H1 (cell line): Measurements from ENCODE around the gene AGPAT4. TPM values are rescaled to one million over a fixed set of nuclear protein-coding genes. Genes with fewer than 3 reads are reported as not detected.
A peak's percentile ranks its signal among the peaks of the same experiment; 100 is the strongest.

Experiments used
- CTCF ChIA-PET: fragments of 300-600 bp; sonication (Branson Sonifier 250); formaldehyde crosslinking; loops from one replicate; lab custom pipeline; 2021; ENCODE audit not compliant: partially characterized antibody; lab: Charles Lee
- POLR2A ChIA-PET: fragments of 300-600 bp; sonication (Branson Sonifier 250); formaldehyde crosslinking; loops from one replicate; lab custom pipeline; 2021; ENCODE audit warnings: inconsistent platforms; ENCODE audit not compliant: partially characterized antibody; lab: Charles Lee
- DNase-seq, 2 experiments: peaks; one replicate each; pipeline versions ENCODE4 v3.0.0 to v3.0.0-alpha.2; 2010 to 2022; ENCODE audit warnings: low spot score in 2 of 2, low read depth in 1 of 2, mixed read lengths in 1 of 2
- FAIRE-seq: peaks from 2 replicates; lab custom pipeline; 2011; peaks lifted over from hg19 to GRCh38; lab: Jason Lieb, UNC
- H2AFZ ChIP-seq: 2 replicates; pipeline ENCODE4 v1.8.1; 2012; ENCODE audit warnings: low read length, inconsistent platforms
- H2AK5ac ChIP-seq: 2 replicates; pipeline ENCODE4 v1.6.1; 2013; ENCODE audit warnings: low read depth, low read length
- H2BK120ac ChIP-seq: replicated peaks from 2 replicates; pipeline ENCODE3; 2013; ENCODE audit warnings: low read depth, low read length, inconsistent platforms
- H2BK12ac ChIP-seq: 2 replicates; pipeline ENCODE4 v1.6.1; 2013; ENCODE audit warnings: low read depth, low read length
- H2BK15ac ChIP-seq: 2 replicates; pipeline ENCODE4 v1.6.1; 2013; ENCODE audit warnings: low read length
- H2BK20ac ChIP-seq: 2 replicates; pipeline ENCODE4 v1.6.1; 2013; ENCODE audit warnings: low read length
- H2BK5ac ChIP-seq: 2 replicates; pipeline ENCODE4 v1.6.1; 2013; ENCODE audit warnings: low read depth, low read length
- H3K14ac ChIP-seq: 2 replicates; pipeline ENCODE4 v1.6.1; 2013; ENCODE audit warnings: inconsistent platforms; ENCODE audit not compliant: insufficient read length
- H3K18ac ChIP-seq: 2 replicates; pipeline ENCODE4 v1.6.1; 2013; ENCODE audit warnings: low read length; ENCODE audit errors: extremely low read depth
- H3K23ac ChIP-seq: 2 replicates; pipeline ENCODE4 v1.6.1; 2013; ENCODE audit warnings: inconsistent platforms; ENCODE audit not compliant: insufficient read length
- H3K23me2 ChIP-seq: 2 replicates; pipeline ENCODE4 v1.6.1; 2013; ENCODE audit warnings: low read depth, low read length
- H3K27ac ChIP-seq: 2 replicates; pipeline ENCODE4 v1.6.1; 2011; ENCODE audit warnings: low read depth, low read length, inconsistent platforms
- H3K27me3 ChIP-seq, 4 experiments: replicated peaks in 1 of 4; 1 replicate in 1 of 4; 2 replicates in 3 of 4; pipeline versions ENCODE4 v1.6.1 to v1.8.1; 2011 to 2013; ENCODE audit warnings: low read length in 3 of 4, mild to moderate bottlenecking in 3 of 4, inconsistent platforms in 2 of 4, mixed read lengths in 2 of 4, moderate library complexity in 1 of 4; ENCODE audit not compliant: control insufficient read depth in 3 of 4, insufficient read depth in 3 of 4; ENCODE audit errors: extremely low read depth in 1 of 4
- H3K36me3 ChIP-seq, 4 experiments: 2 replicates each; pipeline versions ENCODE4 v1.6.1 to v1.8.1; 2011 to 2013; ENCODE audit warnings: mild to moderate bottlenecking in 4 of 4, low read length in 3 of 4, moderate library complexity in 2 of 4, control low read depth in 1 of 4, inconsistent platforms in 1 of 4; ENCODE audit not compliant: insufficient read depth in 4 of 4, control insufficient read depth in 2 of 4
- H3K4ac ChIP-seq: replicated peaks from 2 replicates; pipeline ENCODE3; 2013; ENCODE audit warnings: low read length, low read depth, mixed read lengths, inconsistent platforms; ENCODE audit not compliant: insufficient read length
- H3K4me1 ChIP-seq, 4 experiments: replicated peaks in 1 of 4; 1 replicate in 1 of 4; 2 replicates in 3 of 4; pipeline versions ENCODE4 v1.6.1 to v1.8.1; 2011 to 2013; ENCODE audit warnings: low read length in 3 of 4, inconsistent platforms in 2 of 4, mixed read lengths in 1 of 4; ENCODE audit not compliant: insufficient read depth in 4 of 4, control insufficient read depth in 3 of 4
- H3K4me2 ChIP-seq, 2 experiments: 2 replicates each; pipeline versions ENCODE4 v1.6.1 to v1.8.1; 2011 to 2013; ENCODE audit warnings: low read depth in 2 of 2, low read length in 2 of 2, control low read depth in 1 of 2, inconsistent platforms in 1 of 2, mild to moderate bottlenecking in 1 of 2; ENCODE audit not compliant: insufficient read depth in 1 of 2
- H3K4me3 ChIP-seq, 4 experiments: fragments of 200-600, 300-600 bp in 1 of 4; sonication (generic), shearing (Covaris generic), sonication (Bioruptor Twin) in 1 of 4; 2 replicates each; pipeline versions ENCODE4 v1.5.1 to v1.8.1; 2011 to 2016; ENCODE audit warnings: low read length in 4 of 4, low read depth in 3 of 4, control low read depth in 2 of 4, inconsistent platforms in 2 of 4, mild to moderate bottlenecking in 2 of 4, mixed read lengths in 1 of 4, moderate library complexity in 1 of 4; ENCODE audit not compliant: insufficient read depth in 2 of 4; ENCODE audit errors: extremely low read depth in 1 of 4
- H3K56ac ChIP-seq: replicated peaks from 2 replicates; pipeline ENCODE3; 2013; ENCODE audit warnings: low read depth, mild to moderate bottlenecking, mixed read lengths, low read length, inconsistent platforms; ENCODE audit not compliant: insufficient read length
- H3K79me1 ChIP-seq: 2 replicates; pipeline ENCODE4 v1.6.1; 2013; ENCODE audit warnings: low read depth, low read length, control low read depth
- H3K79me2 ChIP-seq, 2 experiments: 2 replicates each; pipeline versions ENCODE4 v1.6.1 to v1.8.1; 2012 to 2013; ENCODE audit warnings: low read length in 2 of 2, mild to moderate bottlenecking in 2 of 2, inconsistent platforms in 1 of 2; ENCODE audit not compliant: insufficient read depth in 2 of 2, control insufficient read depth in 1 of 2
- H3K9ac ChIP-seq, 4 experiments: replicated peaks in 1 of 4; 1 replicate in 1 of 4; 2 replicates in 3 of 4; pipeline versions ENCODE4 v1.6.1 to v1.8.1; 2011 to 2013; ENCODE audit warnings: low read depth in 3 of 4, low read length in 3 of 4, control low read depth in 2 of 4, mild to moderate bottlenecking in 2 of 4, moderate library complexity in 2 of 4, inconsistent platforms in 1 of 4; ENCODE audit errors: extremely low read depth in 1 of 4
- H3K9me3 ChIP-seq, 2 experiments: 2 replicates each; pipeline versions ENCODE4 v1.6.1 to v1.8.1; 2012 to 2013; ENCODE audit warnings: mild to moderate bottlenecking in 2 of 2, moderate library complexity in 2 of 2, control low read depth in 1 of 2, inconsistent platforms in 1 of 2, low read depth in 1 of 2, low read length in 1 of 2, mixed read lengths in 1 of 2; ENCODE audit not compliant: insufficient read depth in 2 of 2
- H4K20me1 ChIP-seq, 2 experiments: replicated peaks in 1 of 2; 2 replicates each; pipeline versions ENCODE3 to v1.8.1; 2011 to 2013; ENCODE audit warnings: inconsistent platforms in 2 of 2, low read length in 2 of 2, mild to moderate bottlenecking in 1 of 2; ENCODE audit not compliant: insufficient read depth in 2 of 2, control insufficient read depth in 1 of 2
- H4K5ac ChIP-seq: 2 replicates; pipeline ENCODE4 v1.6.1; 2013; ENCODE audit warnings: low read length, low read depth, mixed read lengths, inconsistent platforms; ENCODE audit not compliant: insufficient read length
- H4K8ac ChIP-seq: 2 replicates; pipeline ENCODE4 v1.8.0; 2013; ENCODE audit warnings: mild to moderate bottlenecking, moderate library complexity, low read length, inconsistent platforms; ENCODE audit not compliant: insufficient read depth; ENCODE audit errors: extremely low read depth
- H4K91ac ChIP-seq: replicated peaks from 2 replicates; pipeline ENCODE3; 2013; ENCODE audit warnings: low read length, mixed read lengths, inconsistent platforms; ENCODE audit not compliant: insufficient read length
- BCL11A ChIP-seq, 2 experiments: IDR thresholded peaks; one replicate each; pipeline ENCODE4 v1.6.1; 2011; ENCODE audit warnings: low read depth in 2 of 2, low read length in 2 of 2, mild to moderate bottlenecking in 2 of 2
- BRCA1 ChIP-seq: IDR thresholded peaks from 2 replicates; pipeline ENCODE4 v1.6.1; 2012; ENCODE audit warnings: low read depth, low read length, improper control_type of control experiment
- CREB1 ChIP-seq: IDR thresholded peaks from 2 replicates; pipeline ENCODE4 v1.6.1; 2012; ENCODE audit warnings: inconsistent platforms
- NANOG ChIP-seq: IDR thresholded peaks from 2 replicates; pipeline ENCODE4 v1.6.1; 2011; ENCODE audit warnings: low read length, low read depth, mild to moderate bottlenecking, inconsistent platforms; ENCODE audit not compliant: insufficient read depth, poor library complexity, severe bottlenecking
- NRF1 ChIP-seq: IDR thresholded peaks from 2 replicates; pipeline ENCODE4 v1.6.1; 2011; ENCODE audit warnings: mild to moderate bottlenecking, low read depth, low read length, improper control_type of control experiment
- RAD21 ChIP-seq, 2 experiments: IDR thresholded peaks in 1 of 2; conservative IDR thresholded peaks in 1 of 2; 2 replicates each; pipeline ENCODE4 v1.6.1; 2011; ENCODE audit warnings: low read depth in 2 of 2, low read length in 2 of 2, improper control_type of control experiment in 1 of 2, inconsistent platforms in 1 of 2, mild to moderate bottlenecking in 1 of 2, moderate library complexity in 1 of 2
- SIRT6 ChIP-seq: IDR thresholded peaks from one replicate; pipeline ENCODE4 v1.7.1; 2012; ENCODE audit warnings: low read length, inconsistent platforms
- SRF ChIP-seq: IDR thresholded peaks from 2 replicates; pipeline ENCODE4 v1.6.1; 2011; ENCODE audit warnings: mild to moderate bottlenecking, low read depth, low read length, moderate library complexity
- TBP ChIP-seq: IDR thresholded peaks from 2 replicates; pipeline ENCODE4 v1.6.1; 2011; ENCODE audit warnings: low read depth, low read length, improper control_type of control experiment
- WGBS, 2 experiments: shearing (Covaris generic) in 1 of 2; methylation state at CpG; one replicate each; pipeline versions ENCODE4 v1.1.6 to v1.1.7; 2013 to 2015; ENCODE audit warnings: low lambda C conversion rate in 2 of 2, mixed read lengths in 2 of 2, inconsistent platforms in 1 of 2, low coverage in 1 of 2, missing lambda C conversion rate in 1 of 2; ENCODE audit not compliant: insufficient replicate concordance in 2 of 2, insufficient coverage in 1 of 2, insufficient read length in 1 of 2; ENCODE audit errors: extremely low coverage in 1 of 2, missing lambda C conversion rate in 1 of 2; 5-methylcytosine and 5-hydroxymethylcytosine counted together
- polyA plus RNA-seq, 7 experiments: library from polyadenylated mRNA; depleted of rRNA in 3 of 7; stranded (reverse) in 5 of 7; unstranded in 2 of 7; fragments of >200 nt in 5 of 7; fragments of 200-250 nt in 2 of 7; gene quantifications; 1 replicate in 5 of 7; 2 replicates in 1 of 7; 4 replicates in 1 of 7; pipeline versions ENCODE4 v1.2.1 to v1.2.3, GENCODE V29; 2011 to 2013; ENCODE audit warnings: missing spikeins in 2 of 7, mixed read lengths in 2 of 7
- total RNA-seq: library from RNA; stranded (reverse); fragmentation: NEBNext Ultra II Directional; extraction: Animal tissue kit (Norgen Biotek cat#: 25700); gene quantifications from 2 replicates; pipeline ENCODE4 v1.2.1, GENCODE V29; 2021
- TF ChIP-seq, protein P1 (sequence below), 3 experiments: IDR thresholded peaks; 1 replicate in 2 of 3; 2 replicates in 1 of 3; pipeline versions ENCODE4 v1.5.1 to v1.6.1; 2011; ENCODE audit warnings: low read length in 3 of 3, mild to moderate bottlenecking in 3 of 3, inconsistent platforms in 2 of 3, low read depth in 1 of 3, moderate library complexity in 1 of 3; ENCODE audit not compliant: insufficient read depth in 1 of 3; ENCODE audit errors: control extremely low read depth in 1 of 3

The AGPAT4 gene
- total and polyA plus RNA-seq, 2 of the 8 experiments (the other 6 are each of a cell fraction or from before 2014, with no cell fraction given): 13.5 to 23.8 TPM

DNA sequence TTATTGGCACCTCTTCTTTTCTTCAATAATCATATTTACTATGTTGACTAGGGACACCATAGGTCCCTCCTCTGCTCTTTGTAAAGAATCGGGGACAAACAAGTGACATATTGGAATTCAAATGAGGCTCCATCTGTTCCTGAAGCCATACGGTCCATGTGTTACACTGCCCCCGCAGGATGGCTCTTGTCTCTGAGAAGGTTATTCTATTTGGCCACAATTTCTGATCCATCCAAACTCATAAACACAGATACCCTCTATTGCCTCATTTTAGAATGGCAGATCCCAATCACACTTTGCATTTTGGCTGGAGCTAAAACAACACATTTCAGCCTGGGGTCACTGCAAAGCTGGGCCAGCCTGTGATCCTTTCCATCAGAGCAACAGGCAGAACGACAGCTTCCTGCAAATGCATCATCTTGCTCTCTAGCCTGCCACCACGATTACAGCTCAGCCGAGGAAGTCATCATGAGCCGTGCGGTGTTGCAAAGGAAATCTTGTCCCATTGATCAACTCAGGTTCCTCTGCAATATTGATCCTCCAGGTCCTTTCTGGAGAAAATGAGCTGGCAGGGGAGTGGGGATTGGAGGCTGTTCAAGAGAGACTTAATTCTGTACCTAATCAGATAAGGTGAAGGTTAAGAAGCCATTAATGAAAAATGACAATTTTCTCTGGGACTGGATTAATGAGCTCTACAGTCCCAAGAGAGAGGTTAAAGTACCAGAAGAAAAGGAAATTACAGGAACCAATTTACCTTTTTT lies 73.1 kb downstream of the AGPAT4 start:
- Histone ChIP-seq H3K79me1 (peaks cover 2% of the 10 kb centered on the region; the same call in 1 of the 2 replicates), H3K18ac (no peak overlapping the region), H4K91ac (no peak overlapping the region), H3K14ac (no peak overlapping the region), H4K8ac (no peak overlapping the region), H2BK20ac (no peak overlapping the region), H3K9ac (no peak overlapping the region), H2AK5ac (no peak overlapping the region), H3K36me3 (peaks cover 0 to 2% (median 0%) of the 10 kb centered on the region in 4 experiments; a peak in 1 of 8 replicates), H3K9me3 (no peaks in the 10 kb centered on the region), H3K23me2 (no peaks in the 10 kb centered on the region), H3K56ac (no peak overlapping the region), H3K27me3 (no peaks in the 10 kb centered on the region), H3K23ac (no peak overlapping the region), H4K20me1 (peaks cover 2 to 5% of the 10 kb centered on the region in 2 experiments), H2AFZ (no peak overlapping the region), H3K4me3 (no peak overlapping the region), H3K4me1 (peaks cover 0 to 4% (median 0%) of the 10 kb centered on the region in 4 experiments; a peak in 1 of 7 replicates), H3K4me2 (no peak overlapping the region), H3K27ac (no peak overlapping the region), H2BK15ac (no peak overlapping the region), H2BK12ac (no peak overlapping the region), H4K5ac (no peak overlapping the region), H2BK120ac (no peak overlapping the region), H2BK5ac (no peak overlapping the region), H3K79me2 (peaks cover 0 to 23% of the 10 kb centered on the region in 2 experiments; a peak in 3 of 4 replicates), H3K4ac (no peak overlapping the region)
- TF ChIP-seq NRF1: no peak
- no peak for TF ChIP-seq SRF
- no peak for TF ChIP-seq SIRT6
- no peak for TF ChIP-seq BRCA1
- no peak for TF ChIP-seq TBP
- peak in 1 of 2 experiments; percentile 41; a peak in 2 of 4 replicates for TF ChIP-seq RAD21 (IDR thresholded peaks at IDR 0.05 in 1 of 2, conservative IDR thresholded peaks at IDR 0.05 in 1 of 2; ENCODE audit: low read depth in 2 of 2, low read length in 2 of 2)
- TF ChIP-seq NANOG: no peak
- TF ChIP-seq BCL11A (IDR thresholded peaks at IDR 0.05; ENCODE audit: low read depth in 2 of 2, low read length in 2 of 2): no peak
- no peak for TF ChIP-seq CREB1
- TF ChIP-seq, protein P1, sequence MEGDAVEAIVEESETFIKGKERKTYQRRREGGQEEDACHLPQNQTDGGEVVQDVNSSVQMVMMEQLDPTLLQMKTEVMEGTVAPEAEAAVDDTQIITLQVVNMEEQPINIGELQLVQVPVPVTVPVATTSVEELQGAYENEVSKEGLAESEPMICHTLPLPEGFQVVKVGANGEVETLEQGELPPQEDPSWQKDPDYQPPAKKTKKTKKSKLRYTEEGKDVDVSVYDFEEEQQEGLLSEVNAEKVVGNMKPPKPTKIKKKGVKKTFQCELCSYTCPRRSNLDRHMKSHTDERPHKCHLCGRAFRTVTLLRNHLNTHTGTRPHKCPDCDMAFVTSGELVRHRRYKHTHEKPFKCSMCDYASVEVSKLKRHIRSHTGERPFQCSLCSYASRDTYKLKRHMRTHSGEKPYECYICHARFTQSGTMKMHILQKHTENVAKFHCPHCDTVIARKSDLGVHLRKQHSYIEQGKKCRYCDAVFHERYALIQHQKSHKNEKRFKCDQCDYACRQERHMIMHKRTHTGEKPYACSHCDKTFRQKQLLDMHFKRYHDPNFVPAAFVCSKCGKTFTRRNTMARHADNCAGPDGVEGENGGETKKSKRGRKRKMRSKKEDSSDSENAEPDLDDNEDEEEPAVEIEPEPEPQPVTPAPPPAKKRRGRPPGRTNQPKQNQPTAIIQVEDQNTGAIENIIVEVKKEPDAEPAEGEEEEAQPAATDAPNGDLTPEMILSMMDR (IDR thresholded peaks at IDR 0.05; ENCODE audit: control extremely low read depth in 1 of 3, insufficient read depth in 1 of 3, low read depth in 1 of 3, low read length in 3 of 3): peak in 1 of 3 experiments; percentile 57; a peak in 1 of 4 replicates
- DNase-seq (no peak), FAIRE-seq (no peak)
- ChIA-PET CTCF (interaction anchor here (1.0 to 1.5 kb wide), 8 partner anchors 9 to 175 kb away, joined by 3 to 8 read pairs (median 4); no protein-coding TSS in a partner anchor), POLR2A (no interaction called here)
- 85% methylated on average over 8 of the region's 8 CpGs; no CpG with 5 or more reads in 1 of the 2 experiments for WGBS, 2 experiments
